Fibroblast of mammary gland (primary cell): ENCODE results near the gene MUC2.

ENCODE experiments used
- DNase-seq: peaks from one replicate; pipeline ENCODE4 v3.0.0-alpha.2; 2010; ENCODE audit warnings: low read depth
- H3K4me3 ChIP-seq: 2 replicates; pipeline ENCODE4 v1.5.1; 2011; ENCODE audit warnings: low read depth, mild to moderate bottlenecking, low read length, moderate library complexity; ENCODE audit not compliant: control insufficient read depth
- CTCF ChIP-seq: conservative IDR thresholded peaks from 2 replicates; pipeline ENCODE4 v1.5.1; 2011; ENCODE audit warnings: low read depth, low read length, inconsistent platforms; ENCODE audit not compliant: control insufficient read depth, insufficient read depth

The MUC2 gene

GRCh38 chr11:1052133-1053011, 22.3 kb upstream of the MUC2 start:
- DNase-seq: no peak
- no peak for TF ChIP-seq CTCF
- no peak overlapping the region for H3K4me3 ChIP-seq

DNA sequence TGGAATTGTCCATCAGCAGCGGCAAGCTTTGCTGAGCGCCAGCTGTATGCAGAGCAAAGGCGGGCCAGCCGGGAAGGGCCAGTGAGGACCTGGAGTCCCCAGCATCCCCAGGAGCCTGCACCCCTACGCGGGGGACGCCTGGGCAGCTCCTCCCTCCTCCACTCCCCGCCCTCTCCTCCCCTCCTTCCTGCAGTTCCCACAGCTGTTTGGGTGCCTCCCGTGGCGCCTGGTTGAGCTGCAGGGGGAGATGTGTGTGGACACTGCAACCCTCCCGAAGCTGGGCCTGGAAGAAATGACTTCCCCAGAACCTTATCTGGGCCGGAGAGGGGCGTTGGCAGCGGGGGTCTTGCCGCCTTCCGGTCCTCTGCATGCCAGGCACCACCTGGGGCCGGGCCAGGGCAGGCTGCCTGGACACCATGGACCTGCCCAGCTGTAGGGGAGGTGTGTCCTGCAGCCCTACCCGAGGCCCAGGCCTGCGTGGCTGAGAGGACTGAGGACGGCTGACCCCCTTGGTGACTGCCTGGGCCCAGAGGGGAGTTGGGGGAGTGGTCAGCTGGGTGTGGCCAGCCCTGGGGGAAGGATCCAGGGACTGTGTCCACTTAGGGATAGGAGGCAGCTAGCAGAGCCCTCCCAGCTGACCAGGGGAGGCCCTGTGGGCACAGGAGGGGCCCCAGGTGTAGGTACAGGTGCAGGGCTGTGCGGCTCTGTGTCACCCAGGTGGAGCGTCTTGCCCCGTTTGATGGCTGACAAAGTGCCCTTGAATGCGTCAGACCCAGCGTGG, 21.4 kb upstream of the MUC2 start:
- H3K4me3 ChIP-seq: no peak overlapping the region
- no peak for DNase-seq
- TF ChIP-seq CTCF: no peak

GRCh38 chr11:1054143-1055108, 20.2 kb upstream of the MUC2 start:
- peak; percentile 27 for DNase-seq

DNA sequence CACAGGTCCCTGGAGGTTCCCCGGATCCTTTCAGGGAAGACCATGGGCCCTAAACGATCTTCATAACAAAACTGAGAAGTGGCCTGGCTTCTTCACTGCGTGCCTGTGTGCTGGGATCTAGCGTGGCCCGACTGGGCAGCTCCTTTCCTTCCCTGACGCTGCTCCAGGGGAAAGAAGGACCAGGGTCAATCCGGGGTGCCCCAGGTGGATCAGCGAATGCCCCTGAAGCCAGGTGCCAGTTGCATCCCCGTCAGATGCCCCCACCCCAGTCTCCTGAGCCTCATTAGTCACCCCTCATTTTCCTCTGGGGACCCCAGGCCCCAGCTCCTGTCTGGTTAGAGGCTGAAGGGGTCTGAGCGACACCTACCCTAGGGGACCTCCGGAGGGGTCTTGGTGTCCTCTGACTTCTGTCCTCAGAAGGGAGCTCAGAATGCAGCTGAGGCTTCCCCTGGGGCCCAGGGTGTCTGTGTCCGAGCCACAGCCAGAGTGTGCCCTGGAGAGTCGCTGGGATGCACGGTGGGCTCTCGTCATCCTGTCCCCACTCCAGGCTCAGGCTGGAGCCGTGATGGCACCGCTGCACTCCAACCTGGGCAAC, 19.5 kb upstream of the MUC2 start:
- H3K4me3 ChIP-seq: no peak overlapping the region
- TF ChIP-seq CTCF: no peak
- DNase-seq: no peak

More at GRCh38 chr11:1054143-1055108, 20.2 kb upstream of the MUC2 start:
- no peak for TF ChIP-seq CTCF
- H3K4me3 ChIP-seq: no peak overlapping the region

- TF ChIP-seq CTCF: no peak
- H3K4me3 ChIP-seq: no peak overlapping the region
- no peak for DNase-seq
These were observed 18.5 kb upstream of the MUC2 start for GRCh38 chr11:1055990-1056771.

- H3K4me3 ChIP-seq: no peak overlapping the region
- no peak for TF ChIP-seq CTCF
- no peak for DNase-seq
These were observed 16.9 kb upstream of the MUC2 start for GRCh38 chr11:1057806-1058205.
